Peyer's patch (tissue), 4 donors: ENCODE data around the gene PALD1. TPM values are rescaled to one million over a fixed set of nuclear protein-coding genes. Genes with fewer than 3 reads are reported as not detected.

ENCODE experiments used
- DNase-seq, 3 donors: peaks; one replicate each; pipeline ENCODE4 v3.0.0-alpha.2; 2017 to 2019
- H3K27ac ChIP-seq, 4 donors: fragments of 200-600 bp; sonication (generic); one replicate each; pipeline ENCODE4 v1.5.1; 2016 to 2019
- H3K27me3 ChIP-seq, 2 donors: fragments of 200-600 bp; sonication (generic); one replicate each; pipeline ENCODE4 v1.5.1; 2019
- H3K36me3 ChIP-seq, 3 donors: fragments of 200-600 bp; sonication (generic); one replicate each; pipeline ENCODE4 v1.5.1; 2016 to 2019
- H3K4me1 ChIP-seq, 4 donors: fragments of 200-600 bp; sonication (generic); one replicate each; pipeline ENCODE4 v1.5.1; 2016 to 2019
- H3K4me3 ChIP-seq, 4 donors: fragments of 200-600 bp; sonication (generic); 1 replicate in 3 of 4; 2 replicates in 1 of 4; pipeline ENCODE4 v1.5.1; 2016 to 2019; ENCODE audit warnings: mild to moderate bottlenecking in 1 of 4
- H3K9me3 ChIP-seq, 4 donors: fragments of 200-600 bp; sonication (generic); one replicate each; pipeline ENCODE4 v1.5.1; 2016 to 2019; ENCODE audit warnings: mild to moderate bottlenecking in 1 of 4
- CTCF ChIP-seq, 6 experiments: fragments of 450-650 bp in 4 of 6; fragments of 200-600 bp in 2 of 6; sonication (generic) in 1 of 6; IDR thresholded peaks; one replicate each; pipeline ENCODE4 v1.5.1; 2017 to 2019; ENCODE audit warnings: antibody characterized with exemption in 6 of 6, mild to moderate bottlenecking in 3 of 6, moderate library complexity in 1 of 6
- POLR2A ChIP-seq, 2 donors: fragments of 450-650 bp; IDR thresholded peaks; one replicate each; pipeline ENCODE4 v1.5.1; 2017; ENCODE audit warnings: antibody characterized with exemption in 2 of 2, mild to moderate bottlenecking in 2 of 2, moderate library complexity in 2 of 2
- total RNA-seq, 4 donors: library from RNA; depleted of rRNA; stranded (reverse); fragments of >200 nt; gene quantifications; one replicate each; pipeline ENCODE4 v1.1.0, GENCODE V29; 2016

Gene PALD1
- total RNA-seq, 4 donors from 2014 or later, result 1.2 to 15.7 (median 3.6) TPM

DNA sequence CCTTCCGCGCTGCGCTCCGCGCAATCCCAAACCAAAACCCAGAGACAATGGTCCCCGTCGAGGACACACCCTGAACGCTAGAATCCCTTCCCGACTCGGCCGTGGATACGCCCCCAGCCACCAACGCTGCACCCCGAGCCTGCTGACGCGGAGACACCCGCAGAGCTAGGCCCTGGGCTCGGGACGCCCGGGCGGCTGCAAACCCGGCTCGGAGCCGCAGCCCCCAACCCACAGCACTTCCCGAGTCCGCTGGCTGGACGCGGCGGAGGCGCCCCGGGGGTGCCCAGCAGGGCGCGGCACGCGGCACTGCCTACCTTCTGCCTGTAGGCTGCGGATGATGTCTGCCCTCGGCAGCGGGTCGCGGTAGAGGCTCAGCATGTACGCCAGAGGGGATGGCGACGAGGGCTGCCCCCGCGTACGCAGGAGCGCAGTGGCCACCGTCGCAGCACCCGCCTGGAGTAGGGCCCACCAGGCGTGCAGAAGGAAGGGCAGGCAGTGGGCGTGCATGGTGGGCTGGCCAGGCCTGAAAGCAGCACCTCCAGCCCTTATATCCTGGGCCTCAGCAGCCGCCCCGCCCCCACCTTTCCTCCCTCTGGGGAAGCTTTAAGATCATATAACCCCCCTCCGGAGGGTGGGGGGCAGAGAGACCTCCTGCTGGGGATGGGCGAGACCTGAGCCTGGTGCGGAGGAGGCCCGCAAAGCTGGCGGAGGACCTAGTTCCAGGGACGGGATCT lies 37.2 kb upstream of the PALD1 start, which contains the start of gene NODAL:
NODAL (minus strand) TSS at position 521 of the 734 bp plus-strand sequence; CDS start at position 507, 14 bp downstream.
- Histone ChIP-seq H3K27me3 (peaks cover 0 to 14% of the 10 kb centered on the region in 2 donors), H3K4me3 (peak within 1 kb of the TSS in 3 of 4 donors; percentile 22 to 35 (median 35)), H3K4me1 (peaks cover 5 to 22% (median 13%) of the 10 kb centered on the region in 4 donors), H3K9me3 (no peaks in the 10 kb centered on the region), H3K36me3 (no peaks in the 10 kb centered on the region), H3K27ac (no peak within 1 kb of the TSS)
- TF ChIP-seq CTCF (IDR thresholded peaks at IDR 0.05), result no peak
- TF ChIP-seq POLR2A (IDR thresholded peaks at IDR 0.05), result no peak
- DNase-seq, result no peak

GRCh38 chr10:70441895-70442309 lies 36.7 kb upstream of the PALD1 start:
- H3K27ac ChIP-seq, result no peak overlapping the region
- H3K4me1 ChIP-seq, result peaks cover 5 to 22% (median 13%) of the 10 kb centered on the region in 4 donors
- no peak for DNase-seq
- H3K9me3 ChIP-seq, result no peaks in the 10 kb centered on the region
- no peak for TF ChIP-seq CTCF (IDR thresholded peaks at IDR 0.05)
- TF ChIP-seq POLR2A (IDR thresholded peaks at IDR 0.05), result no peak
- no peak overlapping the region for H3K4me3 ChIP-seq
- H3K36me3 ChIP-seq, result no peaks in the 10 kb centered on the region
- H3K27me3 ChIP-seq, result peaks cover 0 to 14% of the 10 kb centered on the region in 2 donors

- peaks cover 0 to 14% of the 10 kb centered on the region in 2 donors for H3K27me3 ChIP-seq
- H3K27ac ChIP-seq, result no peak overlapping the region
- H3K4me1 ChIP-seq, result peaks cover 5 to 22% (median 13%) of the 10 kb centered on the region in 4 donors
- H3K36me3 ChIP-seq, result no peaks in the 10 kb centered on the region
- no peaks in the 10 kb centered on the region for H3K9me3 ChIP-seq
- H3K4me3 ChIP-seq, result no peak overlapping the region
- no peak for DNase-seq
- TF ChIP-seq CTCF (IDR thresholded peaks at IDR 0.05), result no peak
- TF ChIP-seq POLR2A (IDR thresholded peaks at IDR 0.05), result no peak
Observed at GRCh38 chr10:70442332-70442988, 36.1 kb upstream of the PALD1 start.

DNA sequence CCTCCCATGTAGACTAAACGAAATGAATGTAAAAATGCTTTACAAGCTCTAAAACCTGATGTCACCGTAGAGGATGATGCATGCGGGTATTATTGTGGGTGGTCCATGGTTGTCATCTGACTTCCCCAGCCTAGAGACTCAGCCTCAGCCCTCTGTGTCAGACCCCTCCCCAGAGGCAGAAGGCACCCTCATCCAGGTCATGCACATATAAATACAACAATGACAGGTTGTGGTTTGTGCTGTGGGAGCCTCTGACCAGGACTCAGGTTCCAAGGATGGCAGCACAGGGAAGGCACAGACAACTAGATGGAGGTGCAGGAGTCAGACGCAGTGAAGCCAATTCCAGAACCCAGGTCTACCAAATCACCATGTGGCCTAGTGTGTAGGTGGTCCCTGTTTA lies 33.8 kb upstream of the PALD1 start:
- Histone ChIP-seq H3K36me3 (no peaks in the 10 kb centered on the region), H3K9me3 (no peaks in the 10 kb centered on the region), H3K27ac (no peak overlapping the region), H3K27me3 (peaks cover 0 to 14% of the 10 kb centered on the region in 2 donors), H3K4me3 (no peak overlapping the region), H3K4me1 (peaks cover 5 to 22% (median 13%) of the 10 kb centered on the region in 4 donors)
- no peak for DNase-seq
- TF ChIP-seq CTCF (IDR thresholded peaks at IDR 0.05) (no peak), POLR2A (IDR thresholded peaks at IDR 0.05) (no peak)

DNA sequence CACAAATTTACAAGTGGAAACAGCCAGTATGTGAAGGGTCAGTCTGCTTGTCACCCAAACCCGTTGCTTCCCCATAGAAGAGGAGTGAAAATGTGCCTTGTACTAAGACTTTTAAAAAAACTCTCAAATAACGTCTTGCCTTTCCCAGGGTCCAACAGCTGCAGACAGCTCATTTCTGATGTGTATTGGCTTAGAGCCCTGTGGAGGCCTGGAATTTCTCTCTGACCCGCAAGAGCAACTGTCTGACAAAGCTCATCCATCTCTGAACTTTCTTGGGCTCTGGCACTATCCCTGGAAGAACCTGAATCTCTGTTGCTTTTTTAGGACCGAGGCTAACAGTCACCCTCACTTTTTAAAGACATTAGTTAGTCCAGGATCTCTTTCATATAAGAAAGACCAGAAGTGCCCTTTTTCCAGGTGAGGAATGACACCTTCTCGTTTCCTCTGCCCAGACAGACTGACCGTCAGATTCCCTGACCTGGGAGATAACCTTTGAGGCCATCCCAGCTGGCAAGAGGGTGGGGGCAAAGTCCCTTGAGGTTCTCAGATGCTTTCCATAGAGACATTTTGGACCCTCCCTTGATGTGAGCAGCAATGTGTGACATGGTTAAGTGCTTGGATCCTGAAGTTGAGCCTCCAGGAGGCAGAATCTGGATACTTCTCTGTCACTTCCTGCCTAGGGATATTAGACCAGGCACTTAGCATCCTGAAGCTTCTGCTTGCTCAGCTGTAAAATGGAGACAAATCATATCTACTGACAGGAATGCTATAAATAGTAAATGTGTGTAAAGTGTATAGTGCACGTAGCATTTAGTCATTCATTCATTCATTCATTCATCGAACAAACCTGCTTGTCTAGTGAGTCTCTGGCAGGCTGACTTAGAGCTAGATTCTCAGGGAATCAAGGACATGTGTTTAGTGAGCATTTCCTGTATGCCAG lies 32.6 kb upstream of the PALD1 start:
- Histone ChIP-seq H3K27me3 (peaks cover 0 to 6% of the 10 kb centered on the region in 2 donors), H3K4me1 (peaks cover 4 to 12% (median 5%) of the 10 kb centered on the region in 4 donors), H3K4me3 (no peak overlapping the region), H3K9me3 (no peaks in the 10 kb centered on the region), H3K36me3 (no peaks in the 10 kb centered on the region), H3K27ac (peak overlapping the region in 1 of 4 donors; percentile 29)
- no peak for TF ChIP-seq CTCF (IDR thresholded peaks at IDR 0.05)
- TF ChIP-seq POLR2A (IDR thresholded peaks at IDR 0.05), result no peak
- DNase-seq, result no peak
